GM23338 (cell line): ENCODE results near the gene CLIC2.
"Not testable (repeated sequence)": the region's sequence is repeated elsewhere in the genome, so short reads cannot be mapped to it uniquely, and the experiment has no call there.

Source experiments
- CREB1 ChIP-seq: fragments of 250-450 bp; sonication (Bioruptor Pico); IDR thresholded peaks from 2 replicates; pipeline ENCODE4 v1.5.0; 2020; ENCODE audit warnings: low read depth, mild to moderate bottlenecking, moderate library complexity
- EZH2 ChIP-seq: fragments of 200-600 bp; sonication (generic); IDR thresholded peaks from one replicate; pipeline ENCODE4 v1.8.0; 2017; ENCODE audit warnings: antibody characterized with exemption, mild to moderate bottlenecking, low read depth; ENCODE audit not compliant: unreplicated experiment
- EZH2phosphoT487 ChIP-seq: fragments of 200-600 bp; sonication (generic); IDR thresholded peaks from one replicate; pipeline ENCODE4 v1.8.1; 2018; ENCODE audit warnings: antibody characterized with exemption; ENCODE audit not compliant: unreplicated experiment
- JUNB ChIP-seq: IDR thresholded peaks from one replicate; pipeline ENCODE4 v1.6.1; 2016; ENCODE audit warnings: antibody characterized with exemption; ENCODE audit not compliant: unreplicated experiment
- POLR2AphosphoS5 ChIP-seq: IDR thresholded peaks from 2 replicates; pipeline ENCODE4 v1.6.1; 2016; ENCODE audit warnings: antibody characterized with exemption, low read depth
- STAT1 ChIP-seq: IDR thresholded peaks from one replicate; pipeline ENCODE4 v1.6.1; 2016; ENCODE audit warnings: antibody characterized with exemption; ENCODE audit not compliant: unreplicated experiment
- TF ChIP-seq, protein P1 (sequence below), 2 experiments: fragments of 200-600 bp in 1 of 2; sonication (generic) in 1 of 2; conservative IDR thresholded peaks; 2 replicates each; pipeline versions ENCODE4 v1.5.1 to v1.6.1; 2016 to 2017; ENCODE audit warnings: antibody characterized with exemption in 2 of 2, low read depth in 2 of 2, mild to moderate bottlenecking in 2 of 2, moderate library complexity in 1 of 2
- TF ChIP-seq, protein P2 (sequence below): IDR thresholded peaks from one replicate; pipeline ENCODE4 v1.6.1; 2018; ENCODE audit warnings: antibody characterized with exemption; ENCODE audit not compliant: unreplicated experiment

DNA sequence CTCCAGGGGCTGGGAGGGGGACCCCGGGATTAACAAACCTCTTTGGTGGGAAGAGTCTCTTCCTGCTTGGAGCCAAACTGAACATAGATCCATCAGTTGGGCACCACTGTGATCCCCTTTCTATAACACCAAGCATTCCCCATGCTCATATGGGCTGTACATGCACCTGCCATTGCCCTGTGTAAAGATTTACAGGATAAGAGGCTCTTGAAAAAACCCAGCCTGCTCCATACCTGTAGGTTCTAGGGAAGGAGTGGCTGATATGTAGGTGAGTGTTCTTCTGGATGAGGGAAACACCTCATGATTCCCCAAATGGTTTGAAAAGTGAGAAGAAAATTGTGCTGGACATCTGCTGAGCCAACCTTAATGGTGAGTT is 911 bp upstream of the CLIC2 start:
- TF ChIP-seq, protein P1, sequence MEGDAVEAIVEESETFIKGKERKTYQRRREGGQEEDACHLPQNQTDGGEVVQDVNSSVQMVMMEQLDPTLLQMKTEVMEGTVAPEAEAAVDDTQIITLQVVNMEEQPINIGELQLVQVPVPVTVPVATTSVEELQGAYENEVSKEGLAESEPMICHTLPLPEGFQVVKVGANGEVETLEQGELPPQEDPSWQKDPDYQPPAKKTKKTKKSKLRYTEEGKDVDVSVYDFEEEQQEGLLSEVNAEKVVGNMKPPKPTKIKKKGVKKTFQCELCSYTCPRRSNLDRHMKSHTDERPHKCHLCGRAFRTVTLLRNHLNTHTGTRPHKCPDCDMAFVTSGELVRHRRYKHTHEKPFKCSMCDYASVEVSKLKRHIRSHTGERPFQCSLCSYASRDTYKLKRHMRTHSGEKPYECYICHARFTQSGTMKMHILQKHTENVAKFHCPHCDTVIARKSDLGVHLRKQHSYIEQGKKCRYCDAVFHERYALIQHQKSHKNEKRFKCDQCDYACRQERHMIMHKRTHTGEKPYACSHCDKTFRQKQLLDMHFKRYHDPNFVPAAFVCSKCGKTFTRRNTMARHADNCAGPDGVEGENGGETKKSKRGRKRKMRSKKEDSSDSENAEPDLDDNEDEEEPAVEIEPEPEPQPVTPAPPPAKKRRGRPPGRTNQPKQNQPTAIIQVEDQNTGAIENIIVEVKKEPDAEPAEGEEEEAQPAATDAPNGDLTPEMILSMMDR (conservative IDR thresholded peaks at IDR 0.05; ENCODE audit: low read depth in 2 of 2) = not testable (repeated sequence)
- not testable (repeated sequence) for TF ChIP-seq CREB1, POLR2AphosphoS5, JUNB, EZH2, STAT1, EZH2phosphoT487
- TF ChIP-seq, protein P2, sequence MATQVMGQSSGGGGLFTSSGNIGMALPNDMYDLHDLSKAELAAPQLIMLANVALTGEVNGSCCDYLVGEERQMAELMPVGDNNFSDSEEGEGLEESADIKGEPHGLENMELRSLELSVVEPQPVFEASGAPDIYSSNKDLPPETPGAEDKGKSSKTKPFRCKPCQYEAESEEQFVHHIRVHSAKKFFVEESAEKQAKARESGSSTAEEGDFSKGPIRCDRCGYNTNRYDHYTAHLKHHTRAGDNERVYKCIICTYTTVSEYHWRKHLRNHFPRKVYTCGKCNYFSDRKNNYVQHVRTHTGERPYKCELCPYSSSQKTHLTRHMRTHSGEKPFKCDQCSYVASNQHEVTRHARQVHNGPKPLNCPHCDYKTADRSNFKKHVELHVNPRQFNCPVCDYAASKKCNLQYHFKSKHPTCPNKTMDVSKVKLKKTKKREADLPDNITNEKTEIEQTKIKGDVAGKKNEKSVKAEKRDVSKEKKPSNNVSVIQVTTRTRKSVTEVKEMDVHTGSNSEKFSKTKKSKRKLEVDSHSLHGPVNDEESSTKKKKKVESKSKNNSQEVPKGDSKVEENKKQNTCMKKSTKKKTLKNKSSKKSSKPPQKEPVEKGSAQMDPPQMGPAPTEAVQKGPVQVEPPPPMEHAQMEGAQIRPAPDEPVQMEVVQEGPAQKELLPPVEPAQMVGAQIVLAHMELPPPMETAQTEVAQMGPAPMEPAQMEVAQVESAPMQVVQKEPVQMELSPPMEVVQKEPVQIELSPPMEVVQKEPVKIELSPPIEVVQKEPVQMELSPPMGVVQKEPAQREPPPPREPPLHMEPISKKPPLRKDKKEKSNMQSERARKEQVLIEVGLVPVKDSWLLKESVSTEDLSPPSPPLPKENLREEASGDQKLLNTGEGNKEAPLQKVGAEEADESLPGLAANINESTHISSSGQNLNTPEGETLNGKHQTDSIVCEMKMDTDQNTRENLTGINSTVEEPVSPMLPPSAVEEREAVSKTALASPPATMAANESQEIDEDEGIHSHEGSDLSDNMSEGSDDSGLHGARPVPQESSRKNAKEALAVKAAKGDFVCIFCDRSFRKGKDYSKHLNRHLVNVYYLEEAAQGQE = not testable (repeated sequence)
